GM21576 (cell line): Measurements from ENCODE around the gene TGM2.
A peak's percentile ranks its signal among the peaks of the same experiment; 100 is the strongest.

Experiments
- ATAC-seq: cut with Tn5 transposase; IDR thresholded peaks from one replicate; pipeline ENCODE4 v1.9.1; 2021; ENCODE audit warnings: mild to moderate bottlenecking, moderate library complexity; ENCODE audit not compliant: unreplicated experiment

The TGM2 gene

DNA sequence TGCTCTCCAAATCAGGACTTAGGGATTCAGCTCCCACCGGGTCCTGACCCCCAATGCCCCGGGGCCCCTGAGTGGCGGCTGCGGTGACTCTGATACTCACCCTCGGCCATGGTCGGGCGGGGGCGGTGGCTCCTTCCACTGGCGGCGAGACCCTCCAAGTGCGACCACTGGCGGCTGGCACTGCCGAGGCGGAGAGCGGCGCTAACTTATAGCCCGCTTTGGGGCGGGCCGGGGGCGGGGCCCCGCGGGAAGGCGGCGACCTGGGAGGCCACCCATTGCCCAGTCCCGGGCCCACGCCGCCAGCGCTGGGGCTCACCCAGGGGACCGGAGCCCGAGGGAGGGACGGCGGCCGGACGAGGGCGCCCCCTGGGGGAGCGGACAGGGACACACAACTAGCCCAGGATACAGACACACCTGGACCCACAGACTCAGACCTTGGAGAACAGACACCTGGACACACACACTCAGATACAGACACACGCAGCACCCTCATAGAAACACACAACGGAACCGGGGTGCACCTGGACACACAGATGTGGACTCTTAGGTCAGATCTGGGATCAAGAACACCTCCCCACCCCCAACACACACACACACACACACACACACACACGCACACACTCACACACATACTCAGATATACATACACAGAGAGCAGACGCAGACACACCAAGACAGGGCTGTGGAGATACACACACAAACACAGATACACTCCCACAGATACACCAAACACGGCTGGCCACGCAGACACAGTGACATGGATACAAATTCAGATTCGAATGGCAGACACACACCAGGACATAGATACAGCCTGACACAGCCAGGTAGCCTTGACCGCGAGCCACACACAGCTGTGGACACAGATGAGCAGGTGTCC lies at the start of gene TGM2:
TSS of gene TGM2 (minus strand) at position 182 of the 877 bp plus-strand sequence. CDS start at position 110, 72 bp downstream.
- peak; percentile 74 for ATAC-seq

DNA sequence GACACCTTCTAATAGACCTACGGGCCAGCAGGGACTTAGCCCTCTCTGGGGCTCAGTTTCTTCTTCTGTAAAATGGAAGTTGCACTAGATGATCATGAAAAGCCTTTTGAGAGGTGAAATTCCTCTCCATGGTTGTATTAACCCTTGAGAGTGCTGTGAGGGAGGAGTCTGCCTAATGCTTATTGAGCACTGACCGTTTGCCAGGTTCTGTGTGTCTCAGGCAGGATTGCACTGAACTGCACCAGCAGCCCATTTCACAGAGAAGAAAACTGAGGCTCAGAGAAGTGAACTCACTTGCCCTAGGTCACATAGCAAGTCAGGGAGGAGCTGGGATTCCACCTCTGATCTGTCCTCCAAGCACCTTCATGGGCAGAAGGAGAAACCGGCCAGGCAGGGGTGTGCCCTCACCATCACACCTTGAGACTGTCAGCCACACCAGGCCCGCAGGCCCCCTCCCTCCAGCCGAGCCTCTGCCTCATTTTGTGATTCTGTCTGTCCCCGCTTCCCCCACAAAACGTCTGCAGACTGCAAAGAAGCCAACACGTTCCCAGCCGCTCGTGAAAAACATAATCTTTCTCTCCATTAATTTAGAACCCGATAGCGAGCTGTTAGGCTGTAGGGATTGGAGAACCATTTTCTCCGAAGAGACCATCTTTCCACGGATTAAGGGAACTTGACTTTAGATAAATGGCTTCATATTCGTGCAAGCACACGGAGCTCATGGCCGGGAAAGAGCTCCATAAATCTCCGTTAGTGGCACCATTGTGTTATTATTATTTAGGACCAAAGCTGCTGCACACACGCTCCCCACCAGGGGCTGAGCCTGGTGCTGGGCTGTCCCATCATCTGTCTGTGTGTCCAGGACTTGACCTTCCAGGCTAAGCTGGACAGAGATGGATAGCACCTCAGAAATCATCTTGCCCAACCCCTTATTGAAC lies 49.5 kb upstream of the TGM2 start:
- ATAC-seq: no peak

DNA sequence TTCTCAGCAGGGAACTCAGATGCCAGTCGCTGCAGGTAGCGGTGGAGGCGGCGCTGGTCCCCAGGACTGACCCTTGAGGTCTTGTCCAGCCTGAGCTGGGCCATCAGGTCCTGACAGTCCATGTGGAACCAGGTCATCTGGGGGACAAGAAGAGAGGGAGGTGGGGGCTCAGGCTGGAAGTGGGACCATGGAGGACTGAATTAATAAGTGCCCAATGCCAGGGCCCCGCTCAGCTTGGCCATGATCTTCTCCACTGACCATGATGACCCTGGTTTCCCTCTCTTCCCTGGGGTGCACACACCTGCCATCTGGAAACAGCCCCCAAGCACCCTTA lies 48.5 kb upstream of the TGM2 start:
- no peak for ATAC-seq

DNA sequence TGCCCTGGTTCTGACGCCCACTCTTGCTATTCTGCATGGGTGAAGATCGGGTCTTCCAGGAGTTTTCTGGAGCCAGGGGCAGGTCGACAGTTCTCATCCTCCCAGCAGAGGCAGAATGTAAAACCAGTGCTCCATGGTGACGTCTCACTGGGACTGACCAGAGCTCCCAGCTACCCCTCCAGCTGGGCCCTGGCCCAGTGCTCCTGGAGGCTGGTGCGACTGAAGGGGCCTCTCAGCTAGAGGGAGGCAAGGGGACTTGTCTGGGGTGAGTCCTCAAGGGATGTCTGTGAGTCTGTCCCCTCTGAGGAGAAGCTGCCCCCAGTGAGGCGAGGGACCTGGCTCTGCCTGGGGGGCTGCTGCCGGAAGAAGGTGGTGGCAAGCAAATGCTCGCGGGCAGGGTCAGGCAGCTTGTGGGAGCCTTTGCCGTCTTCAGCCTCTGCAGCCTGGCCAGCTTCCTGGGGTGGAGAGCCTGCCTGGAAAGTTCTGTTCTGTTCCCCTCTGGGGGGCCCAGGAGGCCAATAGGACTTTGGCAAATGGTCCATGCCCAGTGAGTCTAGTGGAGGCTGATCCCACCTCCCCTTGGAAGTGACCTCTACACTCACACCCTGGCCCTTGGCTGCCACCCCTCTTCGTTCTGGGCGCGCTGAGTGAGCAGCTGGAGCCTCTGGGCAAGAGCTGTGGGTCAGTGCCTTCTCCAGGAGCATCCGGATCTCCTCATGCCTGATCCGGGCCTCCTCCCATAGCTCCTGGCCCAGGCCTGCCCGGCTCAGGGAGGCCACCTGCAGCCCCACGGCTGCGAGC lies 47.9 kb upstream of the TGM2 start:
- no peak for ATAC-seq

DNA sequence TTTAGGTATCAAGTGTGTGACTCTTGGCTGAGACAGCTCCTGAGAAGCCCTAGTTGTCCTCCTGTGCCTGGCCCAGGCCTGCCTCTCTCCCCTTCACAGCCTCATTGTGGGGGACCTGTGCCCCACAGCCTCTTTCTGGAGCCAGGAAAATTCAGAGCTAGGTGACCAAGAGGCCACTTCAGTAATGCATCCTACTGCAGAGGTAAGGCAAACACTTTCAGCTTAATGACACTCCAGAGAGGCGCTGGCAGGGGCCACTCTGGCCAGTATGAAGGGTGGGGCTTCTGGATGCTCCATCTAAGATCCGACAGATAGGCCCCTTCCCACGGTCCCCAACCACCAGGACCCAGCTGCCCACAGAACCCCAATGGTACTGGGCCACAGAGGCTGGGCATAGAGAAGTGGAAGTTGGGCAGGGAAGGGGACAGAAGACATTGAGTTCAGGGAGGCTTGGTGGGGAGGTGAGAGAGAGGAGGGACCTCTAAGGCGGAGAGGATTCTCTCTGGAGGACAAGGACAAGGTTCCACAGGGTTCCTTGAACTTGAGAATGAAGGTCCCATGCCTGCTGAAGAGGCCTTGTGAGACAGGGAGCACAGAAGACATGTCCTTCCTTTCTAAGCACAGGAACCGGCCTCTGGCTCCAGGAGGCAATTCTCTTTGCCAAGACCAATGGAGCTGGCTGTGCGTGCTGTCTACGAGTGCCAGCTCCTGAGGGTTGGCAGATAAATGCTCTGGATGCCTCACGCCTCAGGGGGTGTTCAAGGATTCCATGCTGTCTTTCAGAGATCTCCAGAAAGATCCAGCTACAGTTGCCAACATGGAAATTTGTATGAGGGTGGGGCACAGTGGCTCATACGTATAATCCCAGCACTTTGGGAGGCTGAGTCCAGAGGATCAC lies 46.4 kb upstream of the TGM2 start:
- no peak for ATAC-seq

DNA sequence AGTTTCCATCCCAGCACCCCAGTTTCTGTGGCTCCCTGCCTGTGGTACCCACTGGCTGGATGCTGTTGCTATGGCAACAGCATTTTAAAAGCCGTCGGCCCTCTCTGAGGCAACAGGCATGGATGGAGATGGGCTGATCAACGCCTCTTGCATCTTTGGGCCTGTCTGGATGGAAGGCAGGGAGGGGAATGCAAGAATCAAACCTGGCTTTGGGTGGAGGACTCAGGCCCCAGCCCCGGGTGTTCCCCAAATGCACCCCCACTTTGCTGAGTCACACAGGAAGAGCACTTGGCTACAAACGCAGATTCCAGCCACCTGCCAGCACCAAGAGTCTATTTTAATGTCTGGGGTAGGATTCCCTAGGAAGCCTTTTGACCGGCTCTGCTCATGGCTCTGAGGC lies 45.7 kb upstream of the TGM2 start:
- no peak for ATAC-seq

DNA sequence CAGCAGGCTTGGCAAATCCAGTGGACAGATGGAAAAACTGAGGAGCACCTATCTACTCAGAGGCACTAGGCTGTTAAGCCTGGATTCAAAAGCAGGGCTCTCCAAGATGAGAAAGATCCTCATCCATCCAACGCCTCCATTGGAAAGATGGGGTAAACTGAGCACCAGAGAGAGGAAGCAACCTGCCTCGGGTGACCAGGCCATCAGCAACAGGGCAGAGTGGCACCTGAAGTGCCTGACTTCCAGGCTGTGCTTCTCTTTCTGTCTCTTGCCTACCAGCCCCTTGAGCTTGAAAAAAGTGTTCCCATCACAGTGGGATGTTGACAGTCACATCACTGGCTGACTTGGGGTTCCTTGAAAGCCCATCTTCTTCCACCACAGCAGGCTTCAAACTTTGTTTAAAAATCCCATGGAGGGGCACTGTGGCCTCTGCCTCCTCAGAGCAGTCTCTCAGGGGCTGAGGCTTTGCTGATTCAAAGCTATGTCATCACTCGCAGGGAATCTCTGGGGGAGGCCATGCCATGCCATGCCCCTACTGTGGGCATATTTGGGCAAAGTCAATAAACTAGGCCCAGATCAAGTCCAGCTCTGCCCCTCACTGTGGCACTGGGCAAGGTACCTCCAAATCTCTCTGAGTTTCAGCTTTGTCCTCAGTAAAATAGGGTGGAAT lies 44.8 kb upstream of the TGM2 start:
- no peak for ATAC-seq

DNA sequence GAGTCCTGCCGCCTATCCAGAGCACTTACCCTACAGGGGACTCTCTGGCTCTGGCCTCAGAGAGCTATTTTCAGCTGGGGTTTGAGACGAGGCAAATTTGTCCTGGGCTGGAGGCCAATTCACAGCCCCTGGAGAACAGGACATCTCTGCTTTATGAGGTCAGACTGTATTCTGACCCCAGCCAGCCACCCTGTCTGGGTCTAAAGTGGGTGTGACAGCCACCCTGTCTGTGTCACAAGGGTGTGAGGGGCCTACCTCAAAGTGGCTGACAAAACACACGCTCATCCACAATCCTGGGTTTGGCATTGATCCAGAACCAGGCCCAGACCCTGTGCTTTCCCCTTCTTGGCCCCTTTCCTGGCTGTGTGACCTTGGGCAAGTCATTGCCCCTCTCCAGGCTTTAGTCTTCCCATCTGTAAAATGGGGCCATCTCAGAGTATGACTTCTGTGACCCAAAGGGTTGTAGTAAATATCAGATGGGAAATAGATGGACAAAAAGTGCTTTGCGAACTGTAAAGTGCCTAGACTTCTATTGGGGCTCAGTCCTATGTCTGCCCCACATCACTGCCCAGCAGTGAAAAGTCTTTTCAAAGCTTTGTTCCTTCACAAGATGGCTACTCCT lies 44.1 kb upstream of the TGM2 start:
- ATAC-seq: no peak

DNA sequence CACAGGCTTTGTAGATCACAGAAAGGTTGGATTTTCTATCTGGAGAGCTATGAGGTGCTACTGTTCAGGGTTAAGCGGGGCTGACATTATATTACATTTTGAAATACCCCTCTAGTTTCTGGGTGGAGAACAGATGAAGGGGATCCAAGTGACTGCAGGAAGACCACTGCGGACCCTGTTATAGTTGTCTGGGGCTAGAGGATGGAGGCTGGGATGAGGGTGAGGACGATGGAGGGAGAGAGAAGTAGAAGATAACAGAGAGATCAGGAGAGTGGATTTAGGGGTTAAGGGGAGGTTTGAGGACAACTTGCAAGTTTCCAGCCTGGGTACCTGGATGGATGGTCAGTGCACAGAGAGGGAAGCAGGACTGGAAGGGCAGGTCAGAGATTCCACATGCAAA lies 43.5 kb upstream of the TGM2 start:
- no peak for ATAC-seq

DNA sequence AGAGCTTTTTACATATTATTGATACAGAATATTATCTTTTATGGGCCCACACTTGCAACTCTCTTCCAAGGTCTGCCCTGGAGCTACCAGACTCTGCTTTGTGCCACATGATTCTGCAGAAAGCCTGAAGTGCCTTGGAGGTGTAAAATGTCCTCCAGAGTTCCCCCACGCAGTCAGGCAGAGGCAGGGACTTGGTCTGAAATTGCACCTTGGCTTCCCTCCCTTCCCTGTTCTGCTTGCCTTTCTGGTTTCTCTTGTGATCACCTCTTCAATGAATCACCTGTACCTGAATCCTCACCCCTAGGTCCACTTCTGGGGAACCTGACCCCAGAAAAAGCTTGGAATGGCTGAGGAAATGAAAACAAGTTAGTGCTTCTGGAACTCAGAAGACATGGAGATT lies 43.0 kb upstream of the TGM2 start:
- ATAC-seq: no peak

DNA sequence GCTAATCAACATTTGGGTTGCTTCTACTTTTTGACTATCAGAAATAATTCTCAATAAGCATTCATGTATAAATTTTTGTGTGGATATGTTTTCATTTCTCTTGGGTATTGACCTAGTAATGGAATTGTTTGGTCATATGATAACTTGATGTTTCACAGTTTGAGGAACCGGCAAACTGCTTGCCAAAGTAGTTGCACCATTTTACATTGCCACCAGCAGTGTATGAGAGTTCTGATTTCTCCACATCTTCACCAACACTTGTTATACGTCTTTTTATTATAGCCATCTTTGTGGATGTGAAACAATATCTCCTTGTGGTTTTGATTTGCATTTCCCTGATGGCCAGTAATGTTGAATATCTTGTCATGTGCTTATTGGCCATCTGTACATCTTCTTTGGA lies 42.6 kb upstream of the TGM2 start:
- no peak for ATAC-seq

DNA sequence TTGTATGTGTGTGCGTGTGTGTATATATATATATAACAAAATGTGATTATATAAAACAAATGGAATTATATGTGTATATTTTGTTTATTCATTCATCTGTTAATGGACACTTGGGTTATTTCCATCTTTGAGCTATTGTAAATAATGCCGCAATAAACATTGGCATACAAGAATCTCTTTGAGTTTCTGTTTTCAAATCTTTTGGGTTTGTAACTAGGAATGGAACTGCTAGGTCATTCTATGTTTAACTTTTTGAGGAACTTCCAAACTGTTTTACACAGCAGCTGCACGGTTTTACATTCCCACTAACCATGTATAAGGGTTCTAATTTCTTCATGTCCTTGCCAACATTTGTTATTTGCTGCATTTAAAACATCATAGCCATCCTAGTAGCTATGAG lies 39.9 kb upstream of the TGM2 start:
- no peak for ATAC-seq

DNA sequence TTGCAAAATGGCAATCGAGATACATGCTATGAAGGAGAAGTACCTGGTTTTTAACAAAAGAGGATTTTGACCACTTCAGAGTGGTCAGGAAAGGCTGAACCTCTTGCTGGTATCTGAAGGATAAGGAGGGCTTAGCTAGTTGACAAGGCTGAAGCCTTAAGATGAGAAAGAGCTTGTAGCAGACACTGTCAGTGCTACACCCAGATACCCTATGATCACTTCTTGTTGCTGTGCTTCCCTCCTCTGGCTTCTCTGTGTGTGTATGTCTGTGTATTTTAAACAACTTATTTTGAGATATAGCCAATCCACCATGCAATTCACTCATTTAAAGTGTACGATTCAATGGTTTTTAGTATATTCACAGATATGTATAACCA lies 38.9 kb upstream of the TGM2 start:
- no peak for ATAC-seq

DNA sequence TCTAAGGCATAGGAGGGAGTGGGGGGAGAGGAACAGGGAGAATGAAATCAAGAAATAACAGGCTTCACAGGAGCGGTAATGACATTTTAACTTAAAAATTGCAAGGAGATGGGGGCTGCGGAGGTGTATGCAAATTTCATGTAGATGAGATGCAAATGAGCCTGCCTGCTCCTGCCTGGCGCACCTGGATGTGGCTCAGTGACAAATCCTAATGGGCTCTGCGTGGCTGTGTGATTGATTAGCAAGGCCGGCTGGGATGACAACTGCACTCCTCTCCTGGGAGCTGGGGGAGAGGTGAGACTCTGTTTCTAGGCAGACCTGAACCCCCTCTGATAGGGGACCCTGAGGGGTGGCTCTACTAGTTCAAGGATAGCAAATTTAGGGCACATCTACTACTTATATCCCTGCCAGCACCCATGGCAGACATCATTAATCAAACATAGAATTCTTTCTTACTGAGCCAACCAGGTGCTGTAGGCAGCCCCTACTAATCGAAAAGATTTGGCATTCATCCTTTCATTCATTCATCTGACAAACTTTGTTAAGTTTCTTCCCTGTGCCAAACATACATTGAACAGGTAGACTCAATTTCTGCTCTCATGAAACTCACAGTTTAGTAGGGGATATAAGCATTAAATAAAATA lies 38.4 kb upstream of the TGM2 start:
- ATAC-seq: no peak

DNA sequence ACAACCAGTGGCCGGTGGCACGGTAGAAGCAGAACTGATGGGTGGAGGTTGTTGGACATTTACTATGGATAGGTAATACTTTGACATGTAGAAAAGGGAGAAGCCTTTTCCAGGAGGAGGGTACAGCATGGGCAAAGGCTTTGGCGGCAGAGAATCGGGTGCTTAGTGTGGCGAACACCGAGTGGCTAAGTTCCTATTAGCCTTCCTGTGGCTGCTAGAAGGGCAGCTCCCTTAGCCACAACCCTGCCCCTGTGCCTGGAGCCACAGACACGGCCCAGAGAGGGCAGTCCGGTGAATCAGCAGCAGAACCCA lies 37.9 kb upstream of the TGM2 start:
- ATAC-seq: no peak

DNA sequence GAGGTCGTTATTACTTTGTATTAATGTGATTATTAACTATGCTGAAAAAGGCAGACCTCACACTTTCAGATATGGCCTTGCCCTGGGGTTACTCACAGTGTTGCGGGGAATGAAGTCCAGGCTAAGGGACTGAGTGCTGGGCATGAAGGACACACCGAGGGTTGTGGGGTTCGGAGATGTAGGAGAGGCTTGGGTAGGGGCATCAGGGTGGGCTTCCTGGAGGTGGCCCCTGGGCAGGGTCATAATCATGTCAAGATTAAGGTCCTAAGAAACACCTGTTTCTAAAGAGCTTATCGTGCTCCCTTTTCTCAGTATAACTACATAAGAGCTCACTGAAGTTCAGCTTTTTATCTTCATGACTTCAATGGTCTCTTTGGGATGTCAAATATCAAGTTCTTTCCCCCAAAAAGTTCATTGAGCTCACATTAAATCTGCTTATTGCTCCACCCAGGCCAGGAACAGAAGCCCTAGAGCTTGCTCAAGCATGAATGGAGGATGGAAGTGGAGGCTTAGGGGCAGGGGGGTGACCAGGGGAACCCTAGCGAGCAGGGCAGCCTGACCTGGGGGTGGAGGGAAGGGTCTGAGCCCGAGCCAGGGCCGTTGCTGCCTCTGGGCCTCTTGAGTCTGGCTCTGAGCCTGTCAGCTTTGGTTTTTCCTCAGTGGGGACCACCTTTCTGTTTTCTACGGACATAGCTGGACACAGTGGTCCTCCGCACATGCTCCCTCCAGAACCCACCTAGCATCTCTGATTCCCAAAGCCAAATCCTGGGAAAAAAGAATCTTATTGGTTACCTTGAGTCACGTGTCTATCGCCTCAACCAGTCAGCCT lies 37.3 kb upstream of the TGM2 start:
- no peak for ATAC-seq

DNA sequence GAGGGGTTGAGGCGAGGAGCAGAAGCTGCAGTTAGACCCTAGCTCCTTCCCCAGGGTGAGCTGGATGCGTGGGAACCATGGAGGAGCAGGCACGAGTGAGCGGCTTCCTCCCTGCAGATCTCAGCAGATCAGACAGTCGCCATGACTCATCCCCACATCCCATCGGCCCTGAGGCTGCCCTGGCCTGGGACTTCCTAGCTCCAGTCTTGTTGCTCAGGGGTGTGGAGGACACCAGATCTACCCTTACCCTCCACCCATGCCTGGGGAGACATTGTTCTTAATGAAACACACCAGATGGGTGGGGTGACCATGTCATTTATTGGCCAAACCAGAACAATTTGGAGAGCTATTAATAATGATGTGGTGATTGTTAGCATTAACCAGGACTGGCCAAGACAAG lies 36.3 kb upstream of the TGM2 start:
- ATAC-seq: no peak

DNA sequence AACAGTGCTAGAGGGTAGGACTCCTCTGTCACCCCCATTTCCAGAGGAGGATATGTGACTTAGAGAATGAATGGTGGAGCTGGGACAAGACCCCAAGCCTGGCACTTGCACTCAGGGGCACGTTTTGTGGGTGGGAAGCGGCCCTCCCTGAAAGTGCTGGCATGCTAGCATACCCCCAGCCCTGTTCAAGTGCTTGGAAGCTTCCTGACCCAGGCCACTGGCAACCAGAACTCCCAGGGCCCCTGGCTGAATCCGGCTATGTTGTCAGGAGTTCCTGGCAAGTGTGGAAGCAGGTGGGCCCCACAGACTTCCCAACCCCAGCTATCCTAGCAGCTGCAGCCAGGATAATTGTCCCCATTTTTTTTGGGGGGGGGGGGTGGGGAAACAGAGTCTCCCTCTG lies 35.6 kb upstream of the TGM2 start:
- no peak for ATAC-seq
